HL-60 (cell line): ENCODE measurements around the gene AK8.

Experiments used
- DNase-seq, 2 experiments: peaks; one replicate each; pipeline ENCODE4 v3.0.0-alpha.2; 2010 to 2020; ENCODE audit warnings: low read depth in 1 of 2, low spot score in 1 of 2
- H3K27ac ChIP-seq: fragments of 250-450 bp; sonication (Bioruptor Pico); replicated peaks from 2 replicates; pipeline ENCODE4 v1.5.1; 2020; ENCODE audit warnings: mild to moderate bottlenecking, moderate library complexity
- H3K27me3 ChIP-seq: fragments of 250-450 bp; sonication (Bioruptor Pico); 2 replicates; pipeline ENCODE4 v1.5.1; 2021; ENCODE audit warnings: mild to moderate bottlenecking, moderate library complexity; ENCODE audit not compliant: insufficient read depth, poor library complexity, severe bottlenecking
- H3K4me3 ChIP-seq: replicated peaks from 2 replicates; pipeline ENCODE4 v1.5.1; 2011; ENCODE audit warnings: mild to moderate bottlenecking, control low read depth, low read length; ENCODE audit not compliant: insufficient read depth
- GABPA ChIP-seq: IDR thresholded peaks from 2 replicates; pipeline ENCODE4 v1.6.1; 2012; ENCODE audit warnings: low read depth
- POLR2AphosphoS5 ChIP-seq: IDR thresholded peaks from 2 replicates; pipeline ENCODE4 v1.6.1; 2012; ENCODE audit warnings: low read depth
- SPI1 ChIP-seq: IDR thresholded peaks from 2 replicates; pipeline ENCODE4 v1.6.1; 2012; ENCODE audit warnings: low read depth, mild to moderate bottlenecking, borderline replicate concordance
- TF ChIP-seq, protein P1 (sequence below): IDR thresholded peaks from one replicate; pipeline ENCODE4 v1.5.1; 2011; ENCODE audit warnings: low read length, control low read depth, inconsistent platforms; ENCODE audit not compliant: insufficient read depth
- TF ChIP-seq, protein P2 (sequence below): IDR thresholded peaks from 2 replicates; pipeline ENCODE4 v1.6.1; 2012; ENCODE audit warnings: low read depth; ENCODE audit not compliant: insufficient replicate concordance

Gene AK8

DNA sequence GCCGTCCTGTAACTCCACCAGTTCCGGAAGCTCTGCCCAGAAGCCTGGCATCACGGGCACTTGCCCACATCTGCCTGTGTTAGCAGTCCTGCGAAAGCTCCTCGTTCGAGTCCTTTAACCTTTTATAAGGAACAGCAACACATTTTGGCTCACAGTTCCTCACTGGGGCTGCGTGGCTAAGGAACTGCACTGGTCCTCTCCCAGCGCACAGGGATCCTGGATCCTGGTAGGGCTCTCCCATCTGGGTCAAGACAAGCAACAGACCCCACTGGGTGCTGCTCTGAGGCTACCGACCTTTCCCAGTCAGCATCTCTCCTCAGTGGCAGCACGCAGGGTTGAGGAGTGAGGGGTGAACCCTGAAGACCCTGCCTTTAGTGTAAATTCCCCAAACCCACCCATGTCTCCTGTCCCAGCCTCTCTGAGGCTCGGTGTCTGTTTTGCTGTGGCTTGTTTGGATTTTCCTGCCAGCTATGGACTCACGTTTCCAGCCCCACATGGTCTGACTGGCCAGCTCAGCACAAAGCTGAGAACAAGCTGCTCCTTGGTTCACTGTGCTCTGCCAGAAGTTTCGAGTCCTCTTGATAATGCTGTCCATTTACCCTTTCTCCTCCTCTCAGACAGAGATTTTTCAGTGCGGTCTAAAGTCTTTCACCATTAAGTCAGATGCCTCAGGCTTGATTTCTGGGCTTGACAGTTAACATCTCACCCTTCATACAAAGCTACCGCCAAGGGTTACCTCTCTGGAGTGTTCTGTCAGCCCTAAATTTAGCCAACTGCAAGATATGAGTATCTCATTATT lies 80.0 kb downstream of the AK8 start:
- TF ChIP-seq POLR2AphosphoS5 (no peak), SPI1 (no peak), GABPA (no peak)
- TF ChIP-seq, protein P1, sequence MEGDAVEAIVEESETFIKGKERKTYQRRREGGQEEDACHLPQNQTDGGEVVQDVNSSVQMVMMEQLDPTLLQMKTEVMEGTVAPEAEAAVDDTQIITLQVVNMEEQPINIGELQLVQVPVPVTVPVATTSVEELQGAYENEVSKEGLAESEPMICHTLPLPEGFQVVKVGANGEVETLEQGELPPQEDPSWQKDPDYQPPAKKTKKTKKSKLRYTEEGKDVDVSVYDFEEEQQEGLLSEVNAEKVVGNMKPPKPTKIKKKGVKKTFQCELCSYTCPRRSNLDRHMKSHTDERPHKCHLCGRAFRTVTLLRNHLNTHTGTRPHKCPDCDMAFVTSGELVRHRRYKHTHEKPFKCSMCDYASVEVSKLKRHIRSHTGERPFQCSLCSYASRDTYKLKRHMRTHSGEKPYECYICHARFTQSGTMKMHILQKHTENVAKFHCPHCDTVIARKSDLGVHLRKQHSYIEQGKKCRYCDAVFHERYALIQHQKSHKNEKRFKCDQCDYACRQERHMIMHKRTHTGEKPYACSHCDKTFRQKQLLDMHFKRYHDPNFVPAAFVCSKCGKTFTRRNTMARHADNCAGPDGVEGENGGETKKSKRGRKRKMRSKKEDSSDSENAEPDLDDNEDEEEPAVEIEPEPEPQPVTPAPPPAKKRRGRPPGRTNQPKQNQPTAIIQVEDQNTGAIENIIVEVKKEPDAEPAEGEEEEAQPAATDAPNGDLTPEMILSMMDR: no peak
- TF ChIP-seq, protein P2, sequence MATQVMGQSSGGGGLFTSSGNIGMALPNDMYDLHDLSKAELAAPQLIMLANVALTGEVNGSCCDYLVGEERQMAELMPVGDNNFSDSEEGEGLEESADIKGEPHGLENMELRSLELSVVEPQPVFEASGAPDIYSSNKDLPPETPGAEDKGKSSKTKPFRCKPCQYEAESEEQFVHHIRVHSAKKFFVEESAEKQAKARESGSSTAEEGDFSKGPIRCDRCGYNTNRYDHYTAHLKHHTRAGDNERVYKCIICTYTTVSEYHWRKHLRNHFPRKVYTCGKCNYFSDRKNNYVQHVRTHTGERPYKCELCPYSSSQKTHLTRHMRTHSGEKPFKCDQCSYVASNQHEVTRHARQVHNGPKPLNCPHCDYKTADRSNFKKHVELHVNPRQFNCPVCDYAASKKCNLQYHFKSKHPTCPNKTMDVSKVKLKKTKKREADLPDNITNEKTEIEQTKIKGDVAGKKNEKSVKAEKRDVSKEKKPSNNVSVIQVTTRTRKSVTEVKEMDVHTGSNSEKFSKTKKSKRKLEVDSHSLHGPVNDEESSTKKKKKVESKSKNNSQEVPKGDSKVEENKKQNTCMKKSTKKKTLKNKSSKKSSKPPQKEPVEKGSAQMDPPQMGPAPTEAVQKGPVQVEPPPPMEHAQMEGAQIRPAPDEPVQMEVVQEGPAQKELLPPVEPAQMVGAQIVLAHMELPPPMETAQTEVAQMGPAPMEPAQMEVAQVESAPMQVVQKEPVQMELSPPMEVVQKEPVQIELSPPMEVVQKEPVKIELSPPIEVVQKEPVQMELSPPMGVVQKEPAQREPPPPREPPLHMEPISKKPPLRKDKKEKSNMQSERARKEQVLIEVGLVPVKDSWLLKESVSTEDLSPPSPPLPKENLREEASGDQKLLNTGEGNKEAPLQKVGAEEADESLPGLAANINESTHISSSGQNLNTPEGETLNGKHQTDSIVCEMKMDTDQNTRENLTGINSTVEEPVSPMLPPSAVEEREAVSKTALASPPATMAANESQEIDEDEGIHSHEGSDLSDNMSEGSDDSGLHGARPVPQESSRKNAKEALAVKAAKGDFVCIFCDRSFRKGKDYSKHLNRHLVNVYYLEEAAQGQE: no peak
- H3K27me3 ChIP-seq: peaks cover 3% of the 10 kb centered on the region
- no peak for DNase-seq

DNA sequence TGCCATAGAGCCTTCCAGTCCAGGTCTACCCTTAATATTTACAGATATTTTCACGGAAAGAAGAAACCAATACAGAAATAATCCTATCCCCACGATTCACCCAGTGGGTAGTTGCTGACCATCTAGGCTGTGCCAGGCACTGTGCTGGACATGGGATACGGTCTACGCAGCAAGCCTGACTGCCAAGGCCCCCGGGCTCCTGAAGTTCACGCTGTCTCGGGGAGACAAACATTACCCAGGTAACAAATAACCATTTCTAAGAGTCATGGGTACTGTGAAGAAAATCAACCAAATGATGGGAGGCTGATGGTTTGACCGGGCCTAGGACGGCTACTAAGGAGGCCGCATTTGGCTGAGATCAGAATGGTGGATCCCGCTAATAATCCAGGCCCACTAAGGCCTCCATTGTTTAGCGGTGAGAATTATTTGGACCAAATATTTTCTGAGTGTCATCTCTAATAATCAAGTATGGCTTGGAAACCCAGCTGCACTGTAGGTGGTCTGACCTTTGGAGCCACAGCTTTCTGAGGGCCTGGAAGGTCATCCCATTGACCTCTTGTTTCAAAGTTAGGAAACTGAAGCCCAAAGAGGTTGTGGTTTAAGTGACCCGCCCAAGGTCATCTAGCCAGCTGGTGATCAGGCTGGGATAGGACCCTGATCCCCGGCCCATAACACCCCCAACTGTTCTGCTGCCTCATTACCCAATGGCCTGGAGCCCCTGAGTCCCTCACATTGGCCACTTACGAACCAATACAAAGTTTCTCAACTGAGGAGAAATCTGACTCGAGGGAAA lies 82.4 kb downstream of the AK8 start:
- no peak overlapping the region for H3K4me3 ChIP-seq
- DNase-seq: no peak
- H3K27ac ChIP-seq: no peak overlapping the region
- TF ChIP-seq SPI1 (no peak), GABPA (no peak), POLR2AphosphoS5 (no peak)
- TF ChIP-seq, protein P1: no peak
- TF ChIP-seq, protein P2: no peak
- H3K27me3 ChIP-seq: peaks cover 3% of the 10 kb centered on the region

More for the DNA sequence above, 80.0 kb downstream of the AK8 start:
- no peak overlapping the region for H3K27ac ChIP-seq
- H3K4me3 ChIP-seq: no peak overlapping the region

DNA sequence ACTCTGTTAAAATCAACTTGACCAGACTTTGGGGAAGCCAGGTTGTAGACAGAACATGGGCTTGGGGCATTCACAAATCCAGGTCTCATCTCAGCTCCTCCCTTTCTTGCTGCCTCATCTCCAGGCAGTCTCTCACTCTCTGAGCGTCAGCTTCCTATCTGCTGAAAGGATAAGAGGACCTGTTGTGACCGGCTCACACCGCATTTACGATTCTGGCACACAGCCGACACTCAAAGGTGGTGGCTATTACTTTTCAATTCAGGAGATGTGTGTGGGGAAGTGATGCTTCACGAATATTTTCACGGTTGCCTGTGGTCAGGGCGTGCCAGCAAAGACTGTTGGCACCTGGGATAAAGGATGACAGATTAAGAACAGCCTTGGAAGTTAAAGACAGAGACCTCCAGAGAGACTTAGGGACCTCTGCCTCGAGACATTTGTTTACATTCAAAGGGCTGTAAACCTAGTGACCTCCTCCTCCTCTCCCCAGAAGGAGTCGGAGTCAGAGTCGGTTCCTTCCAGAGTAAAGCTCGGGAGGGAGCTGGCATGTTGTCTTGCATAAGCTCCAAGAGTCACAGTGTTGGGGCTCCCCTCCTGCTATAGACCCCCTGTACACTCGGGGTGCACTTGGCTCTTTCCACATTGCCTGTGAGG lies 83.2 kb downstream of the AK8 start:
- no peak overlapping the region for H3K4me3 ChIP-seq
- TF ChIP-seq, protein P2: no peak
- TF ChIP-seq POLR2AphosphoS5 (no peak), GABPA (no peak), SPI1 (no peak)
- TF ChIP-seq, protein P1: no peak
- peaks cover 3% of the 10 kb centered on the region for H3K27me3 ChIP-seq
- no peak for DNase-seq
- H3K27ac ChIP-seq: no peak overlapping the region
